NCI-H2081 treated with DMSO at 0.1 percent for 48 hours (cell line): ENCODE results near the gene SGCD.

Source experiments
- DNase-seq: peaks from one replicate; lab custom pipeline; 2025; lab: John Stamatoyannopoulos, UW

SGCD gene

GRCh38 chr5:156459812-156460385 is 132.9 kb downstream of the SGCD start:
- no peak for DNase-seq

GRCh38 chr5:156460471-156460870 is 133.5 kb downstream of the SGCD start:
- DNase-seq: no peak

GRCh38 chr5:156466871-156467270 is 139.9 kb downstream of the SGCD start:
- no peak for DNase-seq

- DNase-seq: no peak
Observed at GRCh38 chr5:156469636-156470035, 142.7 kb downstream of the SGCD start.

- no peak for DNase-seq
Observed at GRCh38 chr5:156471893-156472292, 144.9 kb downstream of the SGCD start.

- DNase-seq: no peak
Observed at GRCh38 chr5:156473269-156473908, 146.4 kb downstream of the SGCD start.

- DNase-seq: no peak
Observed at GRCh38 chr5:156474251-156474650, 147.3 kb downstream of the SGCD start.

- DNase-seq: no peak
Observed at GRCh38 chr5:156475182-156476157, 148.5 kb downstream of the SGCD start.

GRCh38 chr5:156476158-156476551 is 149.2 kb downstream of the SGCD start:
- no peak for DNase-seq

- no peak for DNase-seq
Observed at GRCh38 chr5:156476678-156477077, 149.7 kb downstream of the SGCD start.

- no peak for DNase-seq
Observed at GRCh38 chr5:156477196-156477595, 150.2 kb downstream of the SGCD start.

GRCh38 chr5:156479849-156480248 is 152.9 kb downstream of the SGCD start:
- no peak for DNase-seq

- DNase-seq: no peak
Observed at GRCh38 chr5:156481741-156482140, 154.8 kb downstream of the SGCD start.

- no peak for DNase-seq
Observed at GRCh38 chr5:156482818-156483217, 155.9 kb downstream of the SGCD start.

GRCh38 chr5:156486394-156487238 is 159.7 kb downstream of the SGCD start:
- no peak for DNase-seq

GRCh38 chr5:156491766-156492165 is 164.8 kb downstream of the SGCD start:
- no peak for DNase-seq

- no peak for DNase-seq
Observed at GRCh38 chr5:156496291-156496690, 169.3 kb downstream of the SGCD start.

GRCh38 chr5:156497804-156498208 is 170.8 kb downstream of the SGCD start:
- DNase-seq: no peak

GRCh38 chr5:156498226-156498980 is 171.4 kb downstream of the SGCD start:
- no peak for DNase-seq

- no peak for DNase-seq
Observed at GRCh38 chr5:156500755-156501154, 173.8 kb downstream of the SGCD start.

- no peak for DNase-seq
Observed at GRCh38 chr5:156505101-156505500, 178.1 kb downstream of the SGCD start.
